Omental fat pad (tissue), 4 donors: ENCODE results near the gene LMX1B. TPM values are rescaled to one million over a fixed set of nuclear protein-coding genes. Genes with fewer than 3 reads are reported as not detected.

Source experiments
- ATAC-seq: fragments of 150-250 bp; one replicate; pipeline ENCODE4 v1.9.1; 2016; ENCODE audit warnings: mild to moderate bottlenecking, moderate library complexity; ENCODE audit not compliant: low FRiP score
- DNase-seq: peaks from one replicate; pipeline ENCODE4 v3.0.0-alpha.2; 2019; ENCODE audit warnings: low spot score
- total RNA-seq, 4 donors: library from RNA; depleted of rRNA; stranded (reverse); fragments of >200 nt; gene quantifications; one replicate each; pipeline ENCODE4 v1.1.0, GENCODE V29; 2016
- TF ChIP-seq, protein P1 (sequence below), 3 donors: fragments of 450-650 bp; IDR thresholded peaks; one replicate each; pipeline ENCODE4 v1.5.1; 2016 to 2017; ENCODE audit warnings: antibody characterized with exemption in 3 of 3, mild to moderate bottlenecking in 3 of 3, moderate library complexity in 2 of 3

LMX1B gene
- total RNA-seq, 4 donors from 2014 or later: 0.09 to 1.1 (median 0.31) TPM; not detected in 1

DNA sequence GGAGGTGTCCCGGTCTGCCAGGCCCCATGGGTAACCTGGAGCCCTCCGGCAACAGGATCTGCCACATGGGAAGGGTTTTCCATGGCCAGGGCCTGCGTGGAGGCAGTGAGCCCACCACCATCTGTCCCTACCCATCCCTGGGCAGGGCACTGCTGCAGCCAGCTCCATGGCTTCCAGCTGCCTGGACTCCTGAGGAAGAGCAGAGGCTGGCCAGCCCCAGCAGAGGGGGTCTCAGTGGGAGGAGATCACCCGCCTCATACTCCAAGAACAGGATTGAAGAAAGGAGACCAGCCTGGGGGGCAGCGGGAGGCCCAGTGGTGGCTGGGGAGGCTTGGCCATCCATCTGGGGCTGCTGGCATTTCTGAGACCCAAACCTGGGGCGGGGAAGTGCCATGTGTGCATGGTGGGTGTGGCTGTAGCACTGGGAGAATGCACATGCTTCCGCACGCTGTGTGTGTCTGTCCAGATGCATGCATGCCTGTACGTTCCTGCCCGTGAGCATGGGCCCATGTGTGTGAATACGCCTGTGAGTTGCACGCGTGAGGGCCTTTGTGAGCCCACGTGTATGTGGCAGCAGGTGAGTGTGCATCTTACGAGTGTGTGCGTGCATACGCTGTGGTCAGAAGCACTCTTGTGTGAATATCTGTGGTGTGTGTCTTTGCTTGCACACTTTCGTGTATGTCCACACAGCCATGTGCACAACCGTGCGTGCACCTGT, 78.5 kb downstream of the LMX1B start:
- TF ChIP-seq, protein P1, sequence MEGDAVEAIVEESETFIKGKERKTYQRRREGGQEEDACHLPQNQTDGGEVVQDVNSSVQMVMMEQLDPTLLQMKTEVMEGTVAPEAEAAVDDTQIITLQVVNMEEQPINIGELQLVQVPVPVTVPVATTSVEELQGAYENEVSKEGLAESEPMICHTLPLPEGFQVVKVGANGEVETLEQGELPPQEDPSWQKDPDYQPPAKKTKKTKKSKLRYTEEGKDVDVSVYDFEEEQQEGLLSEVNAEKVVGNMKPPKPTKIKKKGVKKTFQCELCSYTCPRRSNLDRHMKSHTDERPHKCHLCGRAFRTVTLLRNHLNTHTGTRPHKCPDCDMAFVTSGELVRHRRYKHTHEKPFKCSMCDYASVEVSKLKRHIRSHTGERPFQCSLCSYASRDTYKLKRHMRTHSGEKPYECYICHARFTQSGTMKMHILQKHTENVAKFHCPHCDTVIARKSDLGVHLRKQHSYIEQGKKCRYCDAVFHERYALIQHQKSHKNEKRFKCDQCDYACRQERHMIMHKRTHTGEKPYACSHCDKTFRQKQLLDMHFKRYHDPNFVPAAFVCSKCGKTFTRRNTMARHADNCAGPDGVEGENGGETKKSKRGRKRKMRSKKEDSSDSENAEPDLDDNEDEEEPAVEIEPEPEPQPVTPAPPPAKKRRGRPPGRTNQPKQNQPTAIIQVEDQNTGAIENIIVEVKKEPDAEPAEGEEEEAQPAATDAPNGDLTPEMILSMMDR (IDR thresholded peaks at IDR 0.05): no peak
- no peak for ATAC-seq
- DNase-seq: no peak

GRCh38 chr9:126692759-126693427, 79.2 kb downstream of the LMX1B start:
- DNase-seq: no peak
- TF ChIP-seq, protein P1 (IDR thresholded peaks at IDR 0.05): no peak
- ATAC-seq: no peak

DNA sequence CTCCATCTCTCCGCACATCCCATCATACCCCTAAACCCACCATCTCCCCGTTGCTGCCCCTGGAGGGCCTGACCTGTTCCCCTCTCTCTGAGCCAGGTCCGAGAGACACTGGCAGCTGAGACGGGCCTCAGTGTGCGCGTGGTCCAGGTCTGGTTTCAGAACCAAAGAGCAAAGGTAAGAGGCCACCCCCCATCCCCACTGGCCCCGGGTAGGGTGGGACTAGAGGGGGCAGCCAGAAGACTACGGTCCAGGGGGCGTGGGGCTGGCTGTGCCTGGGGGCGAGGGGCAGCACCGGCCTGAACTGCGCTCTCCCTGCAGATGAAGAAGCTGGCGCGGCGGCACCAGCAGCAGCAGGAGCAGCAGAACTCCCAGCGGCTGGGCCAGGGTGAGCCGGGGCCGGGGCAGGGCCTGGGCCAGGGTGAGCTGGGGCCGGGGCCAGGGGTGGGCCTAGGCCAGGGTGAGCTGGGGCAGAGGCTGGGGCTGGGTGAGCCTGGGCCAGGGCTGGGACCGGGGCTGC, 79.8 kb downstream of the LMX1B start:
- DNase-seq (no peak), ATAC-seq (no peak)
- TF ChIP-seq, protein P1 (IDR thresholded peaks at IDR 0.05): no peak

DNA sequence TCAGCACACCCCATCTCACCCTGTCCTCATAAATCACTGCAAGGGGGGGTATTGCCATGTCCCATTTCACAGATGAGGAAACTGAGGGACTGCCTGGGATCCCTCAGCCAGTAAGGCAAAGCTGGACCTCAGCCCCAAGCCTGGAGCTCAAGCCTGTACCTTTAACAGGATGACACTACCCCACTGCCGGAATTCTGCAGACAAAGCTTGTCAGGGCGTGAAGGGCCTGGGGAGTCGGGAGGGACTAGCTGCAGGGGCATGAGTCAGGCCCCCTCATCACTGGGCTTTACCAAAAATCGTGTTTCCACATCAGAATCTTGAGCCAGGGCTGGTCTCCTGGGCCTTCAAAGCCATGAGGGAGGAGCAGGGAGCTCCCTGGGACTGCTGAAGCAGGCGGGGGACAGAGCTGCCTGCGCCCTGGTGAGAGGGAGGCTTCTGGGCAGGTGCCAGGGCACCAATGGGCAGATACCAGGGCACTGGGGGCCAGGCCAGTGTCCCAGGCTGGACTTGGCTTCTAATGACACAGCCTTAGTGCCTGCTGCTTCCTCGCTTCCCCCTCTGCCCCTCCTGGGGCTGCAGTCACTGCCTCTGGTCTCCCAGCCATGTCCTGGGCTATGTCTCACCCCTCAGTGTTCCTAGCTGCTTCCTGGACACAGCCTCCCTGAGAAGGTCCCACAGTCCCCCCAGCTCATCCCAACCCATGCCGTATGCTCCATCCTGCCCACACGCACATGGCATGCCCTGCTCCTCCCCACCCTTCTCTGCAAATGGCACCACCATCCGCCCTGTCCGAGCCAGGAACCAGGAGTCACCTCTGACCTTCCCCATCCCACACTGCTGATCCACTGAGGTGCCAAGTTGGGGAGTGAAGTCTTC, 80.7 kb downstream of the LMX1B start:
- TF ChIP-seq, protein P1 (IDR thresholded peaks at IDR 0.05): no peak
- DNase-seq (no peak), ATAC-seq (no peak)

DNA sequence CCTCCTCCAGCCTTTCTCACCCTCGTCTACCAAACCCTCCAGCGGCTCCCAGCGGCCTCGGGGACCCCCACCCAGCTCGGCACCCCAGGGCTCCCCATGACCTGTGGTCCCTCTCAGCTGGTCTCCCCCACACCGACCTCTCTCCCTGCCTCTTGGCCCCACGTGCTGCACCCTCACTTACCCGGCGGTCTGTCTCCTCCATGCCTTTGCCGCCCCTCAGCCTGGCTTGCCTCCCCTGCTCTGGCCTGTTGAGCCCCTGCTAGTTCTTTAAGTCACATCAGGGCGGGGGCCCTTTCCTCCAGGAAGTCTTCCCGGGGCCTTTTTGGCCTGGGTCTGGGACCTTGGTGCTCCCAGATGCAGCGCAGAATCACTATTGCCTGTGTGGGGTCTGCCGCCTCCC, 81.5 kb downstream of the LMX1B start:
- ATAC-seq (no peak), DNase-seq (no peak)
- TF ChIP-seq, protein P1 (IDR thresholded peaks at IDR 0.05): no peak

DNA sequence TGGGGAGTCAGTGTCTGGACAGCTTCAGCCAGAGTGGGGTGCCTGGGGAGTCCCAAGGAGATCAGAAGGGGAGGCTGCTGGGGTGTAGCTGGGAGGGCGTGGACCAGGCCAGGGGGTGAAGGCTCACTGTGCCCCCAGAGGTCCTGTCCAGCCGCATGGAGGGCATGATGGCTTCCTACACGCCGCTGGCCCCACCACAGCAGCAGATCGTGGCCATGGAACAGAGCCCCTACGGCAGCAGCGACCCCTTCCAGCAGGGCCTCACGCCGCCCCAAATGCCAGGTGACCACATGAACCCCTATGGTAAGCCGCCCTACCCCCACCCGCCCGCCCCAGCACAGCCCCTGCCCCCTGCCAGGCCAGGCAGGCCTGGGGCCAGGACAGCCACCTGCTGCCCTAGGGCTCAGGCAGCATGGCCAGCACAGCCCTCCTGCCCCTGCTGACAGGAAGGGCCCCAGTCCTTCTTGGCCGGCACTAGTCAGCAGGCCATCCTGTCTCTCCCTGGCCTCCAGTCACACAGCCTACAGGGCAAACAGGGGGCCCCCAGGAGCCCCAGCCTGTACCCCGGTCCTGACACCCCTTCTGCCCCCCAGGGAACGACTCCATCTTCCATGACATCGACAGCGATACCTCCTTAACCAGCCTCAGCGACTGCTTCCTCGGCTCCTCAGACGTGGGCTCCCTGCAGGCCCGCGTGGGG, 82.1 kb downstream of the LMX1B start:
- DNase-seq: no peak
- no peak for ATAC-seq
- TF ChIP-seq, protein P1 (IDR thresholded peaks at IDR 0.05): no peak
